Hepatocyte (in vitro differentiated cells): ENCODE data around the gene BRCA2.
"Not testable (repeated sequence)": the region's sequence is repeated elsewhere in the genome, so short reads cannot be mapped to it uniquely, and the experiment has no call there.

Experiments
- CTCF ChIP-seq: fragments of 200-600 bp; sonication (generic); IDR thresholded peaks from 2 replicates; pipeline ENCODE4 v1.5.1; 2016; ENCODE audit warnings: antibody characterized with exemption, mild to moderate bottlenecking; ENCODE audit not compliant: poor library complexity
- EZH2 ChIP-seq: fragments of 200-600 bp; sonication (generic); IDR thresholded peaks from 2 replicates; pipeline ENCODE4 v1.6.1; 2016; ENCODE audit warnings: antibody characterized with exemption, mild to moderate bottlenecking, borderline replicate concordance

GRCh38 chr13:32350839-32351441 is 35.6 kb downstream of the BRCA2 start:
- TF ChIP-seq CTCF, EZH2: not testable (repeated sequence)
